K562 (cell line): ENCODE measurements around the gene MYH6. TPM values are rescaled to one million over a fixed set of nuclear protein-coding genes. Genes with fewer than 3 reads are reported as not detected.

ENCODE experiments used
- BRCA1 ChIP-seq, 2 experiments: fragments of 450-650 bp in 1 of 2; sonication (generic) in 1 of 2; formaldehyde crosslinking in 1 of 2; IDR thresholded peaks; 2 replicates each; pipeline versions ENCODE4 v1.5.0 to v1.6.1; 2017 to 2020; ENCODE audit warnings: mild to moderate bottlenecking in 1 of 2, missing genetic modification reagents in 1 of 2
- GABPB2 ChIP-seq: fragments of 250-450 bp; sonication (Bioruptor Pico); conservative IDR thresholded peaks from 2 replicates; pipeline ENCODE4 v1.5.1; 2021; ENCODE audit warnings: mild to moderate bottlenecking
- JUNB ChIP-seq: fragments of 450-650 bp; formaldehyde crosslinking; conservative IDR thresholded peaks from 2 replicates; pipeline ENCODE4 v1.4.0; 2020; ENCODE audit warnings: mild to moderate bottlenecking
- L3MBTL2 ChIP-seq: fragments of 450-650 bp; IDR thresholded peaks from 2 replicates; pipeline ENCODE4 v1.6.1; 2016; ENCODE audit warnings: mild to moderate bottlenecking, moderate library complexity
- RREB1 ChIP-seq: fragments of 250-450 bp; sonication (Bioruptor Pico); IDR thresholded peaks from 2 replicates; pipeline ENCODE4 v1.4.0; 2020
- SRF ChIP-seq, 2 experiments: fragments of 250-450, 450-650 bp in 1 of 2; sonication (Bioruptor Pico) in 1 of 2; sonication (generic) in 1 of 2; formaldehyde crosslinking; IDR thresholded peaks; 2 replicates each; pipeline versions ENCODE4 v1.5.0 to v1.5.1; 2020 to 2022; ENCODE audit warnings: mild to moderate bottlenecking in 1 of 2, missing genetic modification reagents in 1 of 2
- YBX1 ChIP-seq: fragments of 450-650 bp; IDR thresholded peaks from 2 replicates; pipeline ENCODE4 v1.7.1; 2016; ENCODE audit warnings: mild to moderate bottlenecking
- ZNF668 ChIP-seq: fragments of 250-450 bp; sonication (Bioruptor Pico); IDR thresholded peaks from 2 replicates; pipeline ENCODE4 v1.8.0; 2022; ENCODE audit warnings: mild to moderate bottlenecking, inconsistent platforms
- polyA plus RNA-seq, 8 experiments: library from polyadenylated mRNA; depleted of rRNA in 4 of 8; stranded (reverse) in 5 of 8; unstranded in 3 of 8; fragments of >200 nt; fragmentation: Nextera tagmentation in 2 of 8; fragmentation: Illumina TruSeq in 1 of 8; extraction: Ambion mirVana in 2 of 8; extraction: Trizol in 1 of 8; gene quantifications; 2 replicates each; pipeline versions ENCODE4 v1.2.1 to v1.2.3, GENCODE V29; 2011 to 2014; ENCODE audit warnings: inconsistent platforms in 1 of 8, missing spikeins in 1 of 8
- total RNA-seq, 7 experiments: library from RNA; depleted of rRNA in 6 of 7; stranded (reverse); fragments of >200 nt in 6 of 7; fragmentation: Illumina TruSeq in 2 of 7; extraction: Trizol in 2 of 7; gene quantifications; 2 replicates each; pipeline versions ENCODE4 v1.2.1 to v1.2.3, GENCODE V29; 2011 to 2021; ENCODE audit warnings: low replicate concordance in 1 of 7
- TF ChIP-seq, protein P1 (sequence below): fragments of 200-800 bp; sonication (Bioruptor generic); IDR thresholded peaks from 2 replicates; pipeline ENCODE4 v1.6.1; 2017; ENCODE audit warnings: missing genetic modification characterization, missing compliant biosample characterization
- TF ChIP-seq, protein P2 (sequence below): fragments of 450-650 bp; IDR thresholded peaks from 2 replicates; pipeline ENCODE4 v1.6.1; 2017; ENCODE audit warnings: antibody characterized with exemption, mild to moderate bottlenecking
- TF ChIP-seq, protein P3 (sequence below): fragments of 250-450 bp; sonication (Bioruptor Pico); IDR thresholded peaks from 2 replicates; pipeline ENCODE4 v1.8.0; 2022; ENCODE audit warnings: moderate library complexity, mild to moderate bottlenecking, inconsistent platforms

Gene MYH6
- total and polyA plus RNA-seq, 9 of the 15 experiments (the other 6 are each of a cell fraction or from before 2014, with no cell fraction given): not detected

- TF ChIP-seq, protein P1, sequence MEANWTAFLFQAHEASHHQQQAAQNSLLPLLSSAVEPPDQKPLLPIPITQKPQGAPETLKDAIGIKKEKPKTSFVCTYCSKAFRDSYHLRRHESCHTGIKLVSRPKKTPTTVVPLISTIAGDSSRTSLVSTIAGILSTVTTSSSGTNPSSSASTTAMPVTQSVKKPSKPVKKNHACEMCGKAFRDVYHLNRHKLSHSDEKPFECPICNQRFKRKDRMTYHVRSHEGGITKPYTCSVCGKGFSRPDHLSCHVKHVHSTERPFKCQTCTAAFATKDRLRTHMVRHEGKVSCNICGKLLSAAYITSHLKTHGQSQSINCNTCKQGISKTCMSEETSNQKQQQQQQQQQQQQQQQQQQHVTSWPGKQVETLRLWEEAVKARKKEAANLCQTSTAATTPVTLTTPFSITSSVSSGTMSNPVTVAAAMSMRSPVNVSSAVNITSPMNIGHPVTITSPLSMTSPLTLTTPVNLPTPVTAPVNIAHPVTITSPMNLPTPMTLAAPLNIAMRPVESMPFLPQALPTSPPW (CRISPR knock-in tag): peak; percentile 72
- no peak for TF ChIP-seq JUNB (CRISPR knock-in tag)
- no peak for TF ChIP-seq YBX1
- TF ChIP-seq RREB1 (CRISPR knock-in tag): no peak
- TF ChIP-seq SRF (CRISPR knock-in tag; IDR thresholded peaks at IDR 0.05): peak in 1 of 2 experiments; percentile 74; a peak in 2 of 4 replicates
- TF ChIP-seq GABPB2 (CRISPR knock-in tag): no peak
- TF ChIP-seq BRCA1 (IDR thresholded peaks at IDR 0.05): no peak
- no peak for TF ChIP-seq BRCA1 (CRISPR knock-in tag; IDR thresholded peaks at IDR 0.05)
- TF ChIP-seq, protein P2, sequence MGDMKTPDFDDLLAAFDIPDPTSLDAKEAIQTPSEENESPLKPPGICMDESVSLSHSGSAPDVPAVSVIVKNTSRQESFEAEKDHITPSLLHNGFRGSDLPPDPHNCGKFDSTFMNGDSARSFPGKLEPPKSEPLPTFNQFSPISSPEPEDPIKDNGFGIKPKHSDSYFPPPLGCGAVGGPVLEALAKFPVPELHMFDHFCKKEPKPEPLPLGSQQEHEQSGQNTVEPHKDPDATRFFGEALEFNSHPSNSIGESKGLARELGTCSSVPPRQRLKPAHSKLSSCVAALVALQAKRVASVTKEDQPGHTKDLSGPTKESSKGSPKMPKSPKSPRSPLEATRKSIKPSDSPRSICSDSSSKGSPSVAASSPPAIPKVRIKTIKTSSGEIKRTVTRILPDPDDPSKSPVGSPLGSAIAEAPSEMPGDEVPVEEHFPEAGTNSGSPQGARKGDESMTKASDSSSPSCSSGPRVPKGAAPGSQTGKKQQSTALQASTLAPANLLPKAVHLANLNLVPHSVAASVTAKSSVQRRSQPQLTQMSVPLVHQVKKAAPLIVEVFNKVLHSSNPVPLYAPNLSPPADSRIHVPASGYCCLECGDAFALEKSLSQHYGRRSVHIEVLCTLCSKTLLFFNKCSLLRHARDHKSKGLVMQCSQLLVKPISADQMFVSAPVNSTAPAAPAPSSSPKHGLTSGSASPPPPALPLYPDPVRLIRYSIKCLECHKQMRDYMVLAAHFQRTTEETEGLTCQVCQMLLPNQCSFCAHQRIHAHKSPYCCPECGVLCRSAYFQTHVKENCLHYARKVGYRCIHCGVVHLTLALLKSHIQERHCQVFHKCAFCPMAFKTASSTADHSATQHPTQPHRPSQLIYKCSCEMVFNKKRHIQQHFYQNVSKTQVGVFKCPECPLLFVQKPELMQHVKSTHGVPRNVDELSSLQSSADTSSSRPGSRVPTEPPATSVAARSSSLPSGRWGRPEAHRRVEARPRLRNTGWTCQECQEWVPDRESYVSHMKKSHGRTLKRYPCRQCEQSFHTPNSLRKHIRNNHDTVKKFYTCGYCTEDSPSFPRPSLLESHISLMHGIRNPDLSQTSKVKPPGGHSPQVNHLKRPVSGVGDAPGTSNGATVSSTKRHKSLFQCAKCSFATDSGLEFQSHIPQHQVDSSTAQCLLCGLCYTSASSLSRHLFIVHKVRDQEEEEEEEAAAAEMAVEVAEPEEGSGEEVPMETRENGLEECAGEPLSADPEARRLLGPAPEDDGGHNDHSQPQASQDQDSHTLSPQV: 0 out of 2 replicates have a peak, but pooled peaks have one; percentile 54
- TF ChIP-seq ZNF668 (CRISPR knock-in tag): no peak
- TF ChIP-seq, protein P3, sequence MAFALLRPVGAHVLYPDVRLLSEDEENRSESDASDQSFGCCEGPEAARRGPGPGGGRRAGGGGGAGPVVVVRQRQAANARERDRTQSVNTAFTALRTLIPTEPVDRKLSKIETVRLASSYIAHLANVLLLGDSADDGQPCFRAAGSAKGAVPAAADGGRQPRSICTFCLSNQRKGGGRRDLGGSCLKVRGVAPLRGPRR (CRISPR knock-in tag): no peak
- 0 out of 2 replicates have a peak, but pooled peaks have one; percentile 39 for TF ChIP-seq L3MBTL2
Measured at GRCh38 chr14:23438101-23438971, 30.3 kb upstream of the MYH6 start (continued).
